A673 (cell line): ENCODE measurements around the gene EEF1AKMT3. TPM values are rescaled to one million over a fixed set of nuclear protein-coding genes. Genes with fewer than 3 reads are reported as not detected.

Source experiments
- BruUV-seq: library from RNA; stranded (reverse); fragments of 400-500 nt; replicated peaks from 2 replicates; lab custom pipeline; 2021; lab: Mats Ljungman, UMichigan
- CTCF ChIA-PET: fragments of 300-600 bp; sonication (Branson Sonifier 250); formaldehyde crosslinking; loops from one replicate; lab custom pipeline; 2022; ENCODE audit warnings: antibody characterized with exemption; lab: Charles Lee
- POLR2A ChIA-PET: fragments of 300-600 bp; sonication (Branson Sonifier 250); formaldehyde crosslinking; loops from one replicate; lab custom pipeline; 2022; ENCODE audit warnings: antibody characterized with exemption; ENCODE audit not compliant: low non-redundant PET; lab: Charles Lee
- DNase-seq: peaks from one replicate; pipeline ENCODE4 v3.0.0-alpha.2; 2015; ENCODE audit warnings: low spot score
- H3K27ac ChIP-seq: fragments of 200-600 bp; sonication (generic); 2 replicates; pipeline ENCODE4 v1.5.1; 2016; ENCODE audit warnings: mixed run types, low read depth, mild to moderate bottlenecking, mixed read lengths, antibody characterized with exemption, low read length; ENCODE audit not compliant: poor library complexity, severe bottlenecking
- H3K27me3 ChIP-seq: fragments of 200-600 bp; sonication (generic); replicated peaks from 2 replicates; pipeline ENCODE4 v1.6.1; 2017; ENCODE audit warnings: mixed run types, low read depth, mild to moderate bottlenecking, mixed read lengths, antibody characterized with exemption, low read length; ENCODE audit not compliant: insufficient read depth, poor library complexity
- H3K36me3 ChIP-seq: fragments of 200-600 bp; sonication (generic); 2 replicates; pipeline ENCODE4 v1.6.1; 2016; ENCODE audit warnings: mixed run types, mild to moderate bottlenecking, mixed read lengths, antibody characterized with exemption, low read length; ENCODE audit not compliant: insufficient read depth, poor library complexity, severe bottlenecking
- H3K4me1 ChIP-seq: fragments of 200-600 bp; sonication (generic); 2 replicates; pipeline ENCODE4 v1.6.1; 2017; ENCODE audit warnings: mixed run types, mild to moderate bottlenecking, mixed read lengths, antibody characterized with exemption, low read length; ENCODE audit not compliant: insufficient read depth, poor library complexity, severe bottlenecking
- H3K4me3 ChIP-seq: fragments of 200-600 bp; sonication (generic); 2 replicates; pipeline ENCODE4 v1.5.1; 2016; ENCODE audit warnings: low read depth, mixed run types, mild to moderate bottlenecking, mixed read lengths, low read length; ENCODE audit not compliant: poor library complexity, severe bottlenecking
- H3K9me3 ChIP-seq: fragments of 200-600 bp; sonication (generic); 2 replicates; pipeline ENCODE4 v1.6.1; 2016; ENCODE audit warnings: mixed run types, low read depth, mild to moderate bottlenecking, mixed read lengths, antibody characterized with exemption, low read length; ENCODE audit not compliant: poor library complexity, severe bottlenecking
- CTCF ChIP-seq: fragments of 300-800, 200-600 bp; sonication (generic); conservative IDR thresholded peaks from 2 replicates; pipeline ENCODE4 v1.5.1; 2017; ENCODE audit warnings: low read depth, mild to moderate bottlenecking, antibody characterized with exemption, low read length, moderate library complexity, mixed read lengths
- EZH2 ChIP-seq: fragments of 200-600 bp; sonication (generic); IDR thresholded peaks from 2 replicates; pipeline ENCODE4 v1.6.1; 2017; ENCODE audit warnings: borderline replicate concordance, low read depth, mild to moderate bottlenecking, mixed read lengths, antibody characterized with exemption, low read length; ENCODE audit not compliant: poor library complexity, severe bottlenecking
- intact Hi-C: fragments of 100-400 bp; cut with micrococcal nuclease; formaldehyde crosslinking; loops from one replicate; pipeline ENCODE4 v1.10.0; 2022; ENCODE audit not compliant: unreplicated experiment
- total RNA-seq: library from RNA; stranded (reverse); gene quantifications from 2 replicates; pipeline ENCODE4 v1.2.3, GENCODE V29; 2021

EEF1AKMT3 gene
- total RNA-seq, 1 experiment from 2014 or later: 5.3 TPM

DNA sequence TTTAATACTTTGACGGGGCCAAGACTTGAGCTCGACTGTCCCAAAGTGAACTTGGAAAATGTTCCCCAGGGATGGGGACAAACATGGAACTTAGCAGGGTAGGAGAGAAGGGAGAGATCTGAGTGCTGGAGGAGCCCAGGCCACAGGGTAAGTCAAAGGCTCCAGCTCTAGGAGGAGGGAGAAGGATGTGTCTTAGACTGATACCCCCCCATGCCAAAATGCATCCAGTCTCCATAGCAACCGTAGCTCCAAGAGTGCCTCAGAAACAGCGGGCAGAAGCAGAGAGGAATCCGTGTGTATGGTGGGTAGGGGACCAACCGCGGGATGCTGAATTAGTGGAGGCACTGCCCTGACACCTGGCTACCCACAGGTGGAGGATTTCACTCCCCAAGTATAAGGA, 33.0 kb upstream of the EEF1AKMT3 start:
- no TSS peak for BruUV-seq
- ChIA-PET CTCF (no interaction called here), POLR2A (no interaction called here)
- Histone ChIP-seq H3K36me3 (no peaks in the 10 kb centered on the region), H3K9me3 (no peaks in the 10 kb centered on the region), H3K27me3 (peaks cover 18% of the 10 kb centered on the region), H3K4me1 (peaks cover 31% of the 10 kb centered on the region), H3K4me3 (no peak overlapping the region), H3K27ac (no peak overlapping the region)
- DNase-seq: no peak
- intact Hi-C loops: no loop called here
- TF ChIP-seq EZH2 (no peak), CTCF (no peak)

DNA sequence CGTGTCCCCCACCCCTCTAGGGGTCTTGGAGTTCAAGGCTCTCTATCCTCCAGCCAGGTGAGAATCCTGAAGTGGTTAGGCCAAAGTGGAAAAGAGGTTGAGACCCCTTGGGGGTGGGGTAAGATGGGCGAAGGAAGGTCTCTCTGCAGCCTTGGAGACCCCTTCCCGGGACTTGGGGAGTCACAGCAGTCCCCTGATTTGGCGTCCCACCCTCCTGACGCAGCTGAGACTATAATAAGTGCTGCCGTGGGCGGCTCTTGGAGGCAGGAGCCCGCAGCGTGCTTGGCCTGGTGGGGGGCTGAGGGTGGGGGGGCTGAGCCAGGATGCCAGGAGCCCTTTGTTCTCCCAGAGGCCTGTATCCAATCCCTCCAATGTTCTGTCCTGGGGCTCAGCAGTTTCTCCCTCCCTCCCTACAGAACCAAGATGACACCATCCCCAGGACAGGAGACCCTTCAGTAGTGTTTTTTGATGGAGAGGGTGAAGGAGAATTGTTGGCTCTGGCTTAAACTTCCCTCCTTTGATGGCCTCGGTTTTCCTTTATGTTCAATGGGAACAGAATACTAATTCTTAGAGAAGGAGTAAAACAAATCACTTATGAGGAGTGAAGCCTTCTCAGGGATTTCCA, 32.4 kb upstream of the EEF1AKMT3 start:
- BruUV-seq: no TSS peak
- Histone ChIP-seq H3K27ac (no peak overlapping the region), H3K27me3 (peaks cover 18% of the 10 kb centered on the region), H3K4me1 (peaks cover 31% of the 10 kb centered on the region), H3K36me3 (no peaks in the 10 kb centered on the region), H3K4me3 (no peak overlapping the region), H3K9me3 (no peaks in the 10 kb centered on the region)
- ChIA-PET POLR2A (no interaction called here), CTCF (no interaction called here)
- TF ChIP-seq EZH2 (no peak), CTCF (no peak)
- intact Hi-C loops: loop anchor here (5.0 kb wide), 1 partner anchor 278 kb away; no protein-coding TSS in a partner anchor
- no peak for DNase-seq

GRCh38 chr12:57740656-57741412, 31.6 kb upstream of the EEF1AKMT3 start:
- no peak for TF ChIP-seq CTCF
- no peak for TF ChIP-seq EZH2
- no peak for DNase-seq

More at GRCh38 chr12:57740656-57741412, 31.6 kb upstream of the EEF1AKMT3 start:
- no TSS peak for BruUV-seq
- Histone ChIP-seq H3K27ac (no peak overlapping the region), H3K27me3 (peaks cover 18% of the 10 kb centered on the region), H3K4me3 (no peak overlapping the region), H3K4me1 (peaks cover 34% of the 10 kb centered on the region), H3K9me3 (no peaks in the 10 kb centered on the region), H3K36me3 (no peaks in the 10 kb centered on the region)
- intact Hi-C loops: loop anchor here (5.0 kb wide), 1 partner anchor 279 kb away; no protein-coding TSS in a partner anchor
- CTCF ChIA-PET: no interaction called here
- POLR2A ChIA-PET: no interaction called here
